Measurements from ENCODE around the gene IDUA. TPM values are rescaled to one million over a fixed set of nuclear protein-coding genes. Genes with fewer than 3 reads are reported as not detected.
"Not testable (repeated sequence)": the region's sequence is repeated elsewhere in the genome, so short reads cannot be mapped to it uniquely, and the experiment has no call there.

Gene IDUA
- total RNA-seq, 1 donor from 2014 or later: 21.0 TPM

DNA sequence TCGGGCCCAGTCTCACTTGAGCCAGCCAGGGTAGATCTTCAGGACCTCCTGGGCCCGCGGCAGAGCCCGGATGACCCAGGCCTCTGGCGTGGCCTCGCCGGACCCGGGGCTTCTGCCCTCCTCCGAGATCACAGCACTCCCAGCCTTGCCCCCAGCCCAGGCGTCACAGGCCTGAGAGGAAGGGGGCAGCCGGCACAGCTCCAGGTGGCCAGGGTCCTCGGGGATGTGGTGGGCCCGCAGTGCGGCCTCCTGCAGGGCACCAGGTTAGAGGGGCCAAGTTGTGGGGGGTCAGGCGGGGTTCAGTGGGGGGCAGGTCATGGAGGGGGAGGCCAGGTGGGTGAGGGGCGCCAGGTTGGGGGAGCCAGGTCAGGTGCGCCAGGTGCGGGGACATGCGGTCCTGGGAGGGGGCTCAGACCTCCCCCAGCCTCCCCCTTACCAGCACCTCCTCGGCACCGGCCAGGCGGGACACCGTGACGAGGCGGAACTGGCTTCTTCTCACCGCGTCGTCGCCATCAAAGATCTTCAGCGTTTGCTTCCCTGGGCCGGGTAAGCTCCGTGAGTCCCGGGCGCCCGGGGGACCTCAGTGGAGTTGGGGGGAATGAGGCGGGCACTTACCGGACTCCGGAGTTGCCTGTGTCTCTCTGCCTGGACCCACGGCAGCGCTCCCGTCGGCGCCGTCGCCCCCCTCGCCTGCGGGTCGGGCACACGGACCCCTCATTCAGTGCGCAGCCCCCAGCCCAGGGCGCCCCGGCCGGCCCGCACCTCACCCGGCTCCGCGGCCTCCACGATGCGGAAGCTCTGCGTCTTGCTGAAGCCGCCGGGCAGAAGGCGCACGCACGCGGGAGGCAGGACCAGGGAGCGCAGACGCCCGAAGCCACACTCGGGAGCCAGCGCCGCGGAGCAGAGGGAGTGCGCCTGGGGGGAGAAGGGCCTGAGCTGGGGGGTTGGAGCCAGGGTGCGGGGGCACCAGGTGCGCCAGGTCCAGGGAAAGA, 19.4 kb upstream of the IDUA start:
- DNase-seq (ENCODE audit: low read depth): no peak

DNA sequence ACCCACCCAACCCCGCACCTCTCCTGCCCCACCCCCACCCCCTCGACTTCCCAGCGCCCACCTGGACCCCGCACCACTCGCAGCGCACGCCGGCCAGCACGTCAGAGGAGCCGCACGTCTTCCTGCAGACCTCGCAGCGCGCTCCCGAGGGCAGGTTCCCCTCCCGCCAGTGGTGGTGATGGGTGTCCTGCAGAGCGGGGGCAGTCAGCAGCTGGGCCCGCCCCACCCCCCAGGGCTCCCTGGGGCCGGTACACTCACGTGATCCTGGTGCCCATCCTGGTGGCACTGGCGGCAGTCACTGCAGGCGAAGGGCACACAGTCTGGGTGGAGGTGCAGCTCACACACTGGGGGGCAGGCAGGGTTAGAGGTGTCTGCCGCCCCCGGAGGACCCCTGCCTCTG, 18.6 kb upstream of the IDUA start:
- DNase-seq (ENCODE audit: low read depth): no peak

DNA sequence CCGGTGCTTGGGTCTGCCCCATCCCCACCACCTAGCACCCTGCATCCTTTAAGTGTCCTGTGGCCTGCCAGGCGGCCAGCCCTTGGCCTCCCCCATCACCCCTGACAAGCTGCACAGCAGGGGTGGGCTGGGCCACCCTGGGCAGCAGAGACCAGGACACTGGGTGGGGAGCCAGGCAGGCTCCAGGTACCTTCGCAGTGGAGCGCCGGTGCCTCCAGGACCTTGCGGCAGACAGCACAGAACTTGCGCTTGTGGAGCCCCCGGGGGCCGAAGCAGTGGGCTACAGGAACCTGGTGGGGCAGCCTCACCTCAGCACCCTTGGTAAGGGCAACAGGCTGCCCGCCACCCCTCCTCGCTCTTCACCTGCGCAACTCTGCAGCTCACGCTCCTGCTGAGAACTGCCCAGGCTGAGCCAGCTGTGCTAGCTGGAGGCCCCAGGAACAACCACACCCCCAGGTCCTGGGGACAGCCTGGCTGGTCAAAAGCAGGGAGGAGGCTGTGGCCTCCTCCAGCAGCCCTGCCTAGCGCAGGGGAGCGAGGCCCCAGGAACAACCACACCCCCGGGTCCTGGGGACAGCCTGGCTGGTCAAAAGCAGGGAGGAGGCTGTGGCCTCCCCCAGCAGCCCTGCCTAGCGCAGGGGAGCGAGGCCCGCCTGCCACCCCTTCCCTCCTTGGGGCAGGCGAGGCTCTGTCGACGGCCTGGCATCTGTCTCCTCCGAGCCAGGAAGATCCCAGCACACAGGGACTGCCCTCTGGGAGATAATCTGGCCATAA, 18.0 kb upstream of the IDUA start:
- no peak for DNase-seq (ENCODE audit: low read depth)

DNA sequence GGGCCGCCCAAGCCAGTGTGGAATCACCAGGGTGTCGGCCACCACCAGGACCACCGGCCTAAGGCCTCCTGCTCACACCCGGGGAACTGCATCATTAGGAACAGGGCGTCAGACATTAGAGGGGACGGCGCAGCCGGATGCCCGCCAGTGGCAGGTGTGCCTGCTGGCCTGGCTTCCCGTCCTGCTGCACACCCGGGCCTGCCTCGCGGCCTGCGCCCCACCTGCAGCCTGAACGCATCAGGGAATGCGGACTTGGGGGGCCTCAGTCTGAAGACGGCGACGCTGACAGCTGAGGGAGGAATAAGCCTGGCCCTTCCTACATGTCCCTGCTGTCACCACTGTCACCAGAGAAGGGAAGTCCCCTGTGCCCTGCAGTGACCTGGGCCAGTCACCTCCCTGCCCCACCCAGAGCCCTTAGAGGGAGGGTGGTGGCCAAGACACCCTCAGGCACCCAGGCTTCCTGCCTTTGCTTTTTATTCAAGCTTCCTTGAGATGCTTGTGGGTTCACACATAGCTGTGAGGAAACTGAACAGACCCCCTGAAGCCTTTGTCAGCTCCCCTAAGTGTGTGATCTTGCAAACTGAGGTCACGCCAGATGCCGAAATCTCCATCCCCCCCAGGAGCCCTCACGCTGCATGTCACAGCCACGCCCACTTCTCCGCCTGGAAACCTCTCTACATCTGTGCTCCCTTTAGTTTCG, 16.6 kb upstream of the IDUA start:
- no peak for DNase-seq (ENCODE audit: low read depth)

DNA sequence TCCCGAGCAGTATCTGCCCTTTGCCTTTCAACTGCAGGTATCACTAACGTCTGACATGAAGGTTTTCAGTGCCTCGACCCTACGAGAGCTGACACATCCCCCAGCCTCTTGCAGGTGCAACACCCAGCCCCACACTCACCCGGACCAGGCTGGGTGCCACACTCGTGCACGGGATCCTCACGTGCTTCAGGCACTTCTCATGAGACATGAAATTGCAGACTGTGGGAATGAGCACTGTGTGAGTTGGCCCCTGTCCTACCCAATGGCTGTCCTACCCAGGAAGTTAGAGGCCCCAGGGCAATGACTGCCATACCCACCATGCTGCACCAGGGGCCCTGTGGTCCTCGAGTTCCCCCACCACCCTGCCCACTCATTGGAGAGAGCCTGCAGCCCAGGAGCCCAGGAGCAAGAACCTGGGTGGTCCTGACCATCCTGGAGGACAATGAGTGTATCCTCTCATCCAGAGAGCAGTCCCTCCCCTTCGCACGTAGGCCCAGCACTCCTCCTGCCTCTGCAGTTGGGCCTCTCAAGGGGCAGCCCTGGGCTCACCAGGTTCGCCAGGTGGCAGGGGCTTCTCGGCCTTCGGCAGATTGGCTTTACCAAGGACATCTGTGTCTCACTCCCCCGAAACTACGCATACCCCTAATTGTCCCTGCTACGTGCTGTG, 15.9 kb upstream of the IDUA start:
- no peak for DNase-seq (ENCODE audit: low read depth)

DNA sequence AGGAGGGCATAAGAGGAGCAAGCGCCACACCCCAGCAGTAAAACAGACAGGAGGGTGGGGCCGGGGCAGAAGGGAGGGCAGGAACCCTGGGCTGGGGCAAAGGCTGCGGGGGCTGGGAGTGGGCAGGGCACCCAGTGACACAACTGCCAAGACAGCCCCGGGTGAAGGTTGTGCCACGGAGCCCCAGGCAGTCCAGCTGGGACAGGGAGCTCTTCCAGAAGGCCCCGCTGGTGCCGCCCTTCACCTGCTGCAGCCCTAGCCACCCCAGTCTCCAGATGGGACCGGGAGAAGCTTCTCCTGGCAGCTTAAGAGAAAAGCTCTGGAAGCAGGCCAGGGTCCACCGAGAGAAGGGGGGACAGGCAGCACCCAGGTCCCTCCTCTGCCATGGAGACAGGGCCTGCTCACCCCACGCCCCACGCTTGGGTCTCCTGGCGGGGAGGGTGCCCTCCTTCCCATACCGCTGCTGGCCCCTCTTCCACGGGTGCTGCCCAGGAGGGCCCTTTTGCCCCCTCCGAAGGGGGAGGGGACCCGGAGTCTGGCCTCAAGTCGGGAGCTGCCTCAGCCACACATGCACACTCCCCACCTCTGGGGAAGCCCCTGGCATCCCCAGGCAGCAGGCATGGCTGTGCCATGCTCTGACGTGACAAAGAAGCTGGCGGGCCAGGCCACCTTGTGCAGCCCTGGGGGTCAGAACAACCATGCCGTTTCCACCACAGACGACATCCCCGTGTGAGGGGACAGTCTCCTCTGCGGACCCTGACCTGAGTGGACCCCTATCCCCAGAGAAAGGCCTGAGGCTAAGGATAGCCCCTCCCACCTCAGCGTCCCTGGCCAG, 15.0 kb upstream of the IDUA start:
- DNase-seq (ENCODE audit: low read depth): no peak

DNA sequence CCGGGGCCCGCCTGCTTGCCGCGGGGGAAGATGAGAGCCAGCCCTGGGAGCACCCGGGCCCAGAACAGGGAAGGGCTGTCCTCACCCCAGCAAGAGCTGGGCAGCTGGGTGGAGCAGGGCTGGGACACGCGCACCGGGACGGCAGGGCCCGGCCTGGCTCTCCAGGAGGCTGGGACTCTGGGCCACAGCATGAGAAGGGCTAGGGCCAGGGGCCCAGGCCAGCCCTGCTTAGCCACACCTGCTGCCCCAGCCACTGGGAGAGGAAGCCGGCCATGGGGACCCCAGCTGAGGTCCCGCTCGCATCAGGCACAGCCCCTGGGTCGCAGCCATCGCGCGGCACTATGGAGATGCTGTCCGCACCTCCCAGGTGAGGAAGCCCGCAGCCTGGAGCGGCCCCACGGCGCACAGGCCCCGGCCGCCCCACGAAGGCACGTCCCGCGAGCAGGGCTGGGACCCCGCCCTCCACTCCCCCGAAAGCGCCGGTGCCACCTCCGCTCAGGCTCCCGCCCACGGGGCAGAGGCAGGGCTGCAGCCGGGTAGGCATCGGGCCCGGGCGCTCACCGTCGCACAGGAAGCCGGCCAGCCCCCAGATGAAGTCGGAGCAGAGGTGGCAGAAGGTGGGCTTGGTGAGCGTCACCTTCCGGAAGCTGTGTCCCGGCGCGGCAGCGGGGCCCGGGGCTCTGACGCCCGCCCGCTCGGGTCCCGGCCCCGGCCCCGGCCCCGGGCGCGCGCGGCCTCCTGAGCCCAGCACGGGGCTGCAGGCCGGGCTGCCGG, 14.0 kb upstream of the IDUA start:
- DNase-seq (ENCODE audit: low read depth): no peak

DNA sequence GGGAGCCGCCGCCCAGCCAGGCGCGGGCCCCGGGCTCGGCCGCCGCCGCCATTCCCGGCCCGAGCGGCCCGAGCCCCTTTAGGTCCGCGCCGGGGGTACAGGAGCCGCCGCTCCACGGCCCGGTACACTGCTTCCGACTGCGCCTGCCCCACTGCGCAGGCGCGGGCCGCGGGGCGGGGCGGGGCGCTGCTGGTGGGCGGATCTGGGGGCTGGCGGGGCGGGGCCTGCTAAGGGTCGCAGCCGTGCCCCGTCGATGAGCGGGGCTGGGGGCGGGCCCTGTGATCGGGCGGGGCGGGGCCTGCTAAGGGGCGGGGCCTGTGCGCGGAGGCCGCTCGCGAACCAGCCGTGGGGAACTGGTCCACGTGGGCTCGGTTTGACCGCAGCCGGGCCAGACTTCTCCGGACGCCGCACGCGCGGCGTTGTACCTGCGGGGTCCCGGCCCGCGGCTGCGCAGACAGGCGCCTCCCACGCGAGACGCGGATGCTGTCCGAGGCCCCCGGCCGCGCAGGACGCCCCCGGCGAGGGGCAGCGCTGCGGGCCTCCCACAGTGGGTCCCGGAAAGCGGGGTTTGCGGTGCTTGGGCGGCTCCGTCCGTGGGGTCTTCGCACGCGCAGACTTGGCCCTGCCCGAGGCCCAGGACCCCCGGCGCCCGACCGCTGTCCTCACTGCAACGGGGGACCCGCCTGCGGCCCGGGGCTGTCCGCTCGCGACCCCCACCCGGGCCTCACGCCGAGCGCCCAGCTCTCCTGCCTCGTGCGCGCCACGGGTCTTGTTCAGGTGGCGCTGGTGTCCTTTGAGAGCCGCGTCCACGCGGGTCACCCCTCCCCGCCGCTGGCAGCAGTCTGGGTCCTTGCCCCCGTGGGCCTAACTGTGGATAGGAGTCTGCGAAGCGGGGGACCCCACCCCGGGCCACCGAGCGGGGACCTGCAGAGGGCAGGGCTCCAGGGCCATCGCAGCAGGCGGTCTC, 13.1 kb upstream of the IDUA start, which contains the start of gene DGKQ:
TSS of gene DGKQ (minus strand) at position 139 of the 967 bp plus-strand sequence. CDS start at position 52, 87 bp downstream.
- DNase-seq (ENCODE audit: low read depth): no peak

DNA sequence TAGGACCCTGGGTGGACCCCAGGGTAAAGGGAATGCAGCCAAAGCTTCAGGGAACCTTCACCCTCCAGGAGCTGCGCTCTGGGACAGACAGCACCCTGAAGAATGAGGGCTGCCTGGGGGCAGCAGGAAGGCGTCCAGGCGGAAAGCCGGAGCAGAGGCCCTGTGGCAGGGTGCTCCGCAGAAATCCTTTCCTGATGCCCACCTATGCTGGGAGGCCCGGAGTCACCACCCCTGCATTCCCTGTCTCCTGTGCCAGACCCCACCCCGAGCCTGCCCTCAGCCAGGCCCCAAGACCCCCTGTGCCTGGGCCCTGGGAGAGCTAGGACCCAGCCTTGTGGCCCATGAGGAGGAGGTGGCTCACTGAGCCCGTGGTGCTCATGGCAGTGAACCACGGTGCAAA, 12.2 kb upstream of the IDUA start:
- no peak for DNase-seq (ENCODE audit: low read depth)

DNA sequence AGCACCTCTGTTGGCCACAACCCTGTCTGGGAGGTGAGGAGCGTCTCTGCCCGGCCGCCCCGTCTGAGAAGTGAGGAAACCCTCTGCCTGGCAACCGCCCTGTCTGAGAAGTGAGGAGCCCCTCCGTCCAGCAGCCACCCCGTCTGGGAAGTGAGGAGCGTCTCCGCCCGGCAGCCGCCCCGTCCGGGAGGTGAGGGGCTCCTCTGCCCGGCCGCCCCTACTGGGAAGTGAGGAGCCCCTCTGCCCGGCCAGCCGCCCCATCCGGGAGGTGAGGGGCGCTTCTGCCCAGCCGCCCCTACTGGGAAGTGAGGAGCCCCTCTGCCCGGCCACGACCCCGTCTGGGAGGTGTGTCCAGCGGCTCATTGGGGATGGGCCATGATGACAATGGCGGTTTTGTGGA, 10.8 kb upstream of the IDUA start:
- DNase-seq (ENCODE audit: low read depth): not testable (repeated sequence)

DNA sequence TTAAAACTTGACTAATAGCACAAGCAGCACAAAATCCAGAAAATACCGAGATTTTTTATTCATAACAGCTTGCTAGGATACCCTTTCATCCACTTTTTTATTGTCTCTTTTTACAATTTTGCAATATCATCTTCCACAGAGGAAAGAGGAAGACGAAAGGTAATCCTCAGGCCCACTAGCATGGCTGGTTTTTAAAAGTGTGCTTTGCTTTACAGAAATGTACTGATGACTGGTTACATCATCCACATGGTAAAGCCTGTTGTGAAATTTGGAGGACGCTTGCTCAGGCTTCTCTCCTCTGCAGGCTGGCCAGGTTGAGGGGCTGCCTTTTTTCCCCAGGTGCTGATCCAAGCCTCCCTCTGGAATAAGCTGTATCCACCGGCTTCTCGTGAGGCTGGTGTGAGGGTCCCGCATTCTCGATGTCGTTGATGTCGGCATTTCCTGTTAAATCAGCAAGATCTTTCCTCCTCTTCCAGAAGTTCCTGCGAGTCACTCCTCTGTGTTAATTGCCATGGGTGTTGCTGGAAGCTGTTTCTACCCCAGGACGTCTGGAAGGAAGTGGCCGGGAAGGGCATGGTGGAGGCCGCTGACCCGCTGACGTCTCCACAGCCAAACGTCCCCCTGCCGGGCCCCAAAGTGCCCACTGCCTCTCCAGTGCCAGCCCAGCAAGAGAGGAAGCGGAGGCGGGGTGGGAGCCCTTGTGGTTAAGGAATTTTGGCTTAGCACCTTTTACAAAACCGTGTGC, 7.7 kb upstream of the IDUA start:
- DNase-seq (ENCODE audit: low read depth): no peak

DNA sequence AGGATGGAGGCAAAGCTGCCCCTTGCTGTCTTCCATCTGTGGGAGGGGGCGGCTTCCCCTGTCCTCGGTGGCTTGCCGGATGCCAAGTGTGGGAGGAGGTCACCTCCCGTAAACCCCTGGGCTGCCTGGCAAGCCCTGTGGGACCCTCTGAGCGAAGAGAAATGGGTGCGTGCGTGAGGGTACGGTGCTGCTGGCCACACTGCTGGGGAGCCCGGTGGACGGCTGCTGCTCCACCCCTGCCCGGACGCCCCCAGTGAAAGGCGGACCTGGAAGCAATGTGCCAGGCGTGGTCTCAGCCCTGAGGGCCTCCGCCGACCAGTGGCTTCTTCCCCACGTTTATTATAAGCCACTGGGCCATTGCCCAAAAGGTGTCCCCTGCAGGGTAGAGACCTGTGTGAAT, 4.6 kb upstream of the IDUA start:
- no peak for DNase-seq (ENCODE audit: low read depth)

DNA sequence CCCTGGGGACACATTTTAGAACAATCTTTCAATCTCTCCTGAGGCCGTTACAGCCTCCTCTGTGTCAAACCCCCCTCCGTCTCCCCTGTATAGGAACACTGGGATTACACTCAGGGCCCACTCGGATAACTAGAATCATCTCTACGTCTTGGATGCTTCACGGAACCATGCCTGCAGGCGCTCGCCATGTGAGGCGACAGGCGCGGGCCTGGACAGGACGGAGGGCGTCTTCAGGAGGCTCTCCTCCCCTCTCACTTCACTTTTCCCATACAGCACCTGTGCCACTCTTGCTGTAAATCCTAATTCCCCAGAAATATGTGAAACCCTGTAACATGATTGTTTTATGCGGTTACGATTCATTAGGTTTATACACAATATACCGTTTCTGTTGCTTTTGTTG, 4.0 kb upstream of the IDUA start:
- no peak for DNase-seq (ENCODE audit: low read depth)

DNA sequence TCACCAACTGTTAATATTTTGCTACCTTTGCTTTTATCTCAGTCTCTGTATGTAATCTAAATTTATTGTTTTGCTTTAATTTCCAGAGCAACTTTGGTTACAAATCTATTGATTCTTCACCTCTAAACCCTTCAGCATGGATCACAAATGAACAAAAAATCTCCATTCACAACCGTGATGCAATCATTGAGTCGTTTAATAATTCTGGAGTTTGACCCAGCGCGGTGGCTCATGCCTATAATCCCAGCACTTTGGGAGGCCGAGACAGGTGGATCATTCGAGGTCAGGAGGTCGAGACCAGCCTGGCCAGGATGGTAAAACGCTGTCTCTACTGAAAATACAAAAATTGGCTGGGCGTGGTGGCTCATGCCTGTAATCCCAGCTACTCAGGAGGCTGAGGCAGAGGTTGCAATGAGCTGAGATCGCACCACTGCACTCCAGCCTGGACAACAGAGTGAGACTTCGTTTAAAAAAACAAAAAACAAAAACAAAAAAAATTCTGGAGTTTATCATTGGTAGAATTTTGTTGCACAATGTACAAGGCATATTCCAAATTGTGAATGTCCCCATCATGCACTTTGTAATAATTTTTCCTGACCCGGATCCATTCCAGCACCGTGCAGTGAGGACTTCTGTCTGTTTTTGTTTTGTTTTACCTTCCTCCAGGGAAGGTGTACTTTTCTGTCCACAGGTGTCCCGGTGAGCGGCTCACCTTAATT, 2.3 kb upstream of the IDUA start:
- no peak for DNase-seq (ENCODE audit: low read depth)

DNA sequence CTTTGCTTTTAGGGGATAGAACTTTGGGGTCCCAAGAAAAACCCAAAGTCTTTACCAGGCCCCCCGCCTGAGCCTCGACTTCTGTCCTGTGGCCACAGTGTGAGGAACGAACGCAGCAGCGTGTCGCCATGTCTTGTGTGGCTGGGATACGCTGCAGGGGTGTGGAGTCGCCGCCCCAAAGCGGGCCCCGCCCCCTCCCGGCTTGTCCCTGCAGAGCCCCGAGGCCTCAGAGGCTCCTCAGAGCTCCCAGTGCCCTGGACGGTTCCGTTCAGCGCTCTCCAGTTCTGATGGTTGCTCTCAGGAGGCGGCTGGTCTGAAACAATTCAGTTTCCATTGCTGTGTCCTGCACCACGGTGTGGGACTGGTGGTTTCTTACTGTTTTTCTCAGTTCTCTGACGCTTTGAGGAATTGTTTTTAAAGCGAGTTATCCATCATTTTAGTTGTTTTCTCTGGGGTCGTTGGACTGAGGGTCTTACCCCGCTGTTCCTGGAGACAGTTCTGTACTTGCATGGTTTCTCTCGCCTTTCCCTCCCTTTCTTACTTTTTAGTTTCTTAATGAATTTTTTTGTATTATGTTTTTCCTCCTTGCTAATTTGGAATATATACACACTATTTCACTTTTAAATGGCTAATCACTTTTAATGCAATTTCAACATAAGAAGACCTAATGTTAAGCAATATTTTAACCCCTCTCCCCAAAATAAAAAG, 1.6 kb upstream of the IDUA start:
- no peak for DNase-seq (ENCODE audit: low read depth)

DNA sequence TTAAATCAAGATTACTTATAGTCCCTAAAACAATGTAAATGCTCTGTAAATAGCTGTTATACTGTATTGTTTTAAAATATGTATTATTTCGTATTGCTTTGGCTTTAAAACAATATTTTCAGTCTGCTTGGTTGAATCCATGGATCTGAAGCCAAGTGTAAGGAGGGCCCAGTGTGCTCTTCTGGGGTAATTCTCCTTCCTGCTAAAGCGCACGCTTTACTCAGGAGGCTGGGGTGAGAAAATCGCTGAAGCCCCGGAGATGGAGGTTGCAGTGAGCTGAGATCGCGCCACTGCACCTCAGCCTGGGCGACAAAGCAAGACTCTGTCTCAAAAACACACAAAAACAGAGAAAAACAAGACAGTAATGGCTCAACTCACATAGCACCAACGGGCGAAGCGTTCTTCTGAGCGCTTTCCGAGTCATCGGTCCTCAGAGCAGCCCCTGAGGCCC, 391 bp upstream of the IDUA start:
- DNase-seq (ENCODE audit: low read depth): no peak
